Testis (tissue), 2 donors: ENCODE results near the gene LAMA3.

ENCODE experiments used
- POLR2A ChIP-seq: fragments of 450-650 bp; IDR thresholded peaks from one replicate; pipeline ENCODE4 v1.6.1; 2017; ENCODE audit warnings: antibody characterized with exemption, mild to moderate bottlenecking, moderate library complexity
- TF ChIP-seq, protein P1 (sequence below), 3 experiments: fragments of 450-650 bp in 2 of 3; fragments of 200-600 bp in 1 of 3; sonication (generic) in 1 of 3; IDR thresholded peaks; one replicate each; pipeline ENCODE4 v1.5.1; 2016 to 2019; ENCODE audit warnings: antibody characterized with exemption in 3 of 3, mild to moderate bottlenecking in 2 of 3, moderate library complexity in 1 of 3

DNA sequence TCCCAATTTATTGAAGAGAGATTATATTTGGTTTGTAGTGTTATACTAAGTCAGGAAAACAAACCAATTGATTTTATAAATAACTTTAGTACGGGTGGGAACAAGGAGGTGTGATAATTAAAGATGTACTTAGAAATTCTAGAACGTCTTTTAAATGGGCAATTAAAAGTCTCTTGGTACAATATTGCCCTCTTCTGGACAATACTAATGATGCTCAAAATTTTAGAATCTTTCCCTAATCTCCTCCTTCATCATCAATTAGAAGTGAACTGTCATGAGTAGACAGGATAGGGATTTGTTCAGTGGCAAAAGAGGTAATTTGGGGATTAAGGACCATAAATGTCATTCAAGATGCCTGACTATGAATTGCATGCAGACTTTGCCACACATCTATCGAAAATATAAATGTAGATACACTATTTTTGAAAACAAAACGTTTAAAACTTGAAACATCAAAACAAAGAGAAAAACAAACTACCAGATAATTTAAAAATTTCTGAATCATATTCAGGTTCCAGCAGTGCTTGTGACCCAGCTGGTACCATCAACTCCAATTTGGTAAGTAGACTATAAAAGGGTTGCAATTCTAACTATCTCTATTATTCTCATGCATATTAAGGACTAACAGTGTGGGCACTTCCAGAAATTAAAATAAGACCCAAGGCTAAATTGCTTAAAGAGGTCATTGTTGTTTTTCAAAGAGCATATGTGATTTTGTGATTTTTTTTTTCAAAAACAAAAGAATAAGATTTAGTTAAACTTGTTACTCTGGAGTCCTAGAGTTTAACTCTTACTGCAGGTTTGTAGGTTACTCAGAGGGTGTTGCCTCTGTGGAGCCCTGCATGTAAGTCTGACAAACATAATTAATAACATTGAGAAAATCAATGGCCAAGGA, 123.5 kb downstream of the LAMA3 start:
- TF ChIP-seq, protein P1, sequence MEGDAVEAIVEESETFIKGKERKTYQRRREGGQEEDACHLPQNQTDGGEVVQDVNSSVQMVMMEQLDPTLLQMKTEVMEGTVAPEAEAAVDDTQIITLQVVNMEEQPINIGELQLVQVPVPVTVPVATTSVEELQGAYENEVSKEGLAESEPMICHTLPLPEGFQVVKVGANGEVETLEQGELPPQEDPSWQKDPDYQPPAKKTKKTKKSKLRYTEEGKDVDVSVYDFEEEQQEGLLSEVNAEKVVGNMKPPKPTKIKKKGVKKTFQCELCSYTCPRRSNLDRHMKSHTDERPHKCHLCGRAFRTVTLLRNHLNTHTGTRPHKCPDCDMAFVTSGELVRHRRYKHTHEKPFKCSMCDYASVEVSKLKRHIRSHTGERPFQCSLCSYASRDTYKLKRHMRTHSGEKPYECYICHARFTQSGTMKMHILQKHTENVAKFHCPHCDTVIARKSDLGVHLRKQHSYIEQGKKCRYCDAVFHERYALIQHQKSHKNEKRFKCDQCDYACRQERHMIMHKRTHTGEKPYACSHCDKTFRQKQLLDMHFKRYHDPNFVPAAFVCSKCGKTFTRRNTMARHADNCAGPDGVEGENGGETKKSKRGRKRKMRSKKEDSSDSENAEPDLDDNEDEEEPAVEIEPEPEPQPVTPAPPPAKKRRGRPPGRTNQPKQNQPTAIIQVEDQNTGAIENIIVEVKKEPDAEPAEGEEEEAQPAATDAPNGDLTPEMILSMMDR (IDR thresholded peaks at IDR 0.05): peak in 2 of 3 experiments; percentile 33 to 44
- no peak for TF ChIP-seq POLR2A
